HL-60 (cell line): ENCODE measurements around the gene CLDN10.
A peak's percentile ranks its signal among the peaks of the same experiment; 100 is the strongest.

Source experiments
- DNase-seq, 2 experiments: peaks; one replicate each; pipeline ENCODE4 v3.0.0-alpha.2; 2010 to 2020; ENCODE audit warnings: low read depth in 1 of 2, low spot score in 1 of 2
- H3K27ac ChIP-seq: fragments of 250-450 bp; sonication (Bioruptor Pico); replicated peaks from 2 replicates; pipeline ENCODE4 v1.5.1; 2020; ENCODE audit warnings: mild to moderate bottlenecking, moderate library complexity
- H3K27me3 ChIP-seq: fragments of 250-450 bp; sonication (Bioruptor Pico); 2 replicates; pipeline ENCODE4 v1.5.1; 2021; ENCODE audit warnings: mild to moderate bottlenecking, moderate library complexity; ENCODE audit not compliant: insufficient read depth, poor library complexity, severe bottlenecking
- H3K4me3 ChIP-seq: replicated peaks from 2 replicates; pipeline ENCODE4 v1.5.1; 2011; ENCODE audit warnings: mild to moderate bottlenecking, control low read depth, low read length; ENCODE audit not compliant: insufficient read depth
- GABPA ChIP-seq: IDR thresholded peaks from 2 replicates; pipeline ENCODE4 v1.6.1; 2012; ENCODE audit warnings: low read depth
- POLR2AphosphoS5 ChIP-seq: IDR thresholded peaks from 2 replicates; pipeline ENCODE4 v1.6.1; 2012; ENCODE audit warnings: low read depth
- SPI1 ChIP-seq: IDR thresholded peaks from 2 replicates; pipeline ENCODE4 v1.6.1; 2012; ENCODE audit warnings: low read depth, mild to moderate bottlenecking, borderline replicate concordance
- TF ChIP-seq, protein P1 (sequence below): IDR thresholded peaks from one replicate; pipeline ENCODE4 v1.5.1; 2011; ENCODE audit warnings: low read length, control low read depth, inconsistent platforms; ENCODE audit not compliant: insufficient read depth
- TF ChIP-seq, protein P2 (sequence below): IDR thresholded peaks from 2 replicates; pipeline ENCODE4 v1.6.1; 2012; ENCODE audit warnings: low read depth; ENCODE audit not compliant: insufficient replicate concordance

The CLDN10 gene

DNA sequence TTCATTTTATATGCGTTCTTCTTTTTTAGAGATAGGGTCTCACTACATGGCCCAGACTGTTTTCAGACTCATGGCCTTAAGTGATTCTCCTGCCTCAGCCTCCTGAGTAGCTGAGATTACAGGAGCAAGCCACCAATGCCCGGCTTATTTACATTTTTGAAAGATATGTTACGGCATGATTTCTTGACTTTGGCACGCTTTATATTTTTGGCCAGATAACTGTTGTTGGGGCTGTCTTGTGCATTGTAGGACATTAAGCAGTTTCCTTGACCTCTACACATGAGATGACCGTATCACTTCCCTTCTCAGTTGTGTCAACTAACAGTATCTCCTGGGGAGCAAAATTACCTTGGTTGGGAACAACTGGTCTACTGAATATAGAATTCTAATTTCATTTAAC lies 28.9 kb upstream of the CLDN10 start:
- TF ChIP-seq, protein P1, sequence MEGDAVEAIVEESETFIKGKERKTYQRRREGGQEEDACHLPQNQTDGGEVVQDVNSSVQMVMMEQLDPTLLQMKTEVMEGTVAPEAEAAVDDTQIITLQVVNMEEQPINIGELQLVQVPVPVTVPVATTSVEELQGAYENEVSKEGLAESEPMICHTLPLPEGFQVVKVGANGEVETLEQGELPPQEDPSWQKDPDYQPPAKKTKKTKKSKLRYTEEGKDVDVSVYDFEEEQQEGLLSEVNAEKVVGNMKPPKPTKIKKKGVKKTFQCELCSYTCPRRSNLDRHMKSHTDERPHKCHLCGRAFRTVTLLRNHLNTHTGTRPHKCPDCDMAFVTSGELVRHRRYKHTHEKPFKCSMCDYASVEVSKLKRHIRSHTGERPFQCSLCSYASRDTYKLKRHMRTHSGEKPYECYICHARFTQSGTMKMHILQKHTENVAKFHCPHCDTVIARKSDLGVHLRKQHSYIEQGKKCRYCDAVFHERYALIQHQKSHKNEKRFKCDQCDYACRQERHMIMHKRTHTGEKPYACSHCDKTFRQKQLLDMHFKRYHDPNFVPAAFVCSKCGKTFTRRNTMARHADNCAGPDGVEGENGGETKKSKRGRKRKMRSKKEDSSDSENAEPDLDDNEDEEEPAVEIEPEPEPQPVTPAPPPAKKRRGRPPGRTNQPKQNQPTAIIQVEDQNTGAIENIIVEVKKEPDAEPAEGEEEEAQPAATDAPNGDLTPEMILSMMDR, result no peak
- TF ChIP-seq, protein P2, sequence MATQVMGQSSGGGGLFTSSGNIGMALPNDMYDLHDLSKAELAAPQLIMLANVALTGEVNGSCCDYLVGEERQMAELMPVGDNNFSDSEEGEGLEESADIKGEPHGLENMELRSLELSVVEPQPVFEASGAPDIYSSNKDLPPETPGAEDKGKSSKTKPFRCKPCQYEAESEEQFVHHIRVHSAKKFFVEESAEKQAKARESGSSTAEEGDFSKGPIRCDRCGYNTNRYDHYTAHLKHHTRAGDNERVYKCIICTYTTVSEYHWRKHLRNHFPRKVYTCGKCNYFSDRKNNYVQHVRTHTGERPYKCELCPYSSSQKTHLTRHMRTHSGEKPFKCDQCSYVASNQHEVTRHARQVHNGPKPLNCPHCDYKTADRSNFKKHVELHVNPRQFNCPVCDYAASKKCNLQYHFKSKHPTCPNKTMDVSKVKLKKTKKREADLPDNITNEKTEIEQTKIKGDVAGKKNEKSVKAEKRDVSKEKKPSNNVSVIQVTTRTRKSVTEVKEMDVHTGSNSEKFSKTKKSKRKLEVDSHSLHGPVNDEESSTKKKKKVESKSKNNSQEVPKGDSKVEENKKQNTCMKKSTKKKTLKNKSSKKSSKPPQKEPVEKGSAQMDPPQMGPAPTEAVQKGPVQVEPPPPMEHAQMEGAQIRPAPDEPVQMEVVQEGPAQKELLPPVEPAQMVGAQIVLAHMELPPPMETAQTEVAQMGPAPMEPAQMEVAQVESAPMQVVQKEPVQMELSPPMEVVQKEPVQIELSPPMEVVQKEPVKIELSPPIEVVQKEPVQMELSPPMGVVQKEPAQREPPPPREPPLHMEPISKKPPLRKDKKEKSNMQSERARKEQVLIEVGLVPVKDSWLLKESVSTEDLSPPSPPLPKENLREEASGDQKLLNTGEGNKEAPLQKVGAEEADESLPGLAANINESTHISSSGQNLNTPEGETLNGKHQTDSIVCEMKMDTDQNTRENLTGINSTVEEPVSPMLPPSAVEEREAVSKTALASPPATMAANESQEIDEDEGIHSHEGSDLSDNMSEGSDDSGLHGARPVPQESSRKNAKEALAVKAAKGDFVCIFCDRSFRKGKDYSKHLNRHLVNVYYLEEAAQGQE, result no peak
- TF ChIP-seq POLR2AphosphoS5, result no peak
- no peak for TF ChIP-seq SPI1
- TF ChIP-seq GABPA, result no peak
- H3K4me3 ChIP-seq, result no peak overlapping the region
- no peak for DNase-seq
- no peaks in the 10 kb centered on the region for H3K27me3 ChIP-seq
- no peak overlapping the region for H3K27ac ChIP-seq

DNA sequence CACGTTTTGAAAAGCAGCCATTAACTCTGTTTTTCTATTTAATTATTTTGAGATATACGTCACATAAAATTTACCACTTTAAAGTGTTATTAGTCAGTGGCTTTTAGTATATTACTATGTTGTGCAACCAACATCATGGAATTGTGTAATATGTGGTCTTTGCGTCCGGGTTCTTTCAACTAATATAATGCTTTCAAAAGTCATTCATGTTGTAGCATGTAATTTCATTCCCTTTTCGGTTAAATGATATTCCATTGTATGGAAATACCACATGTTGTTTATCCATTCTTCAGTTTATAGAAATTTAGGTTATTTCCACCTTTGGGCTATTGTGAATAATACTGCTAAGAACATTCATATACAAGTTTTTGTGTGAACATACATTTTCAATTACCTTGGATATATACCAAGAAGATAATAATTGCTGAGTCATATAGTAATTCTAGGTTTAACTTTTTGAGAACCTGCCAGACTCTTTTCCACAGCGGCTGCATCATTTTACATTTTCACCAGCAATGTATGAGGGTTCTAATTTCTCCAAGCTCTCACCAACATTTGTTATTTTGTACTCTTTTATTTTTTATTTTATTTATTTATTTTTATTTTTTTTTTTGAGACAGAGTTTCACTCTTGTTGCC lies 28.1 kb upstream of the CLDN10 start:
- peak; percentile 46 to 63 for DNase-seq
- peak overlapping the region; percentile 0; the same call in 1 of the 2 replicates for H3K27ac ChIP-seq
- TF ChIP-seq SPI1, result no peak
- TF ChIP-seq, protein P2, result no peak
- TF ChIP-seq GABPA, result no peak
- TF ChIP-seq POLR2AphosphoS5, result no peak
- TF ChIP-seq, protein P1, result no peak
- no peaks in the 10 kb centered on the region for H3K27me3 ChIP-seq
- no peak overlapping the region for H3K4me3 ChIP-seq

DNA sequence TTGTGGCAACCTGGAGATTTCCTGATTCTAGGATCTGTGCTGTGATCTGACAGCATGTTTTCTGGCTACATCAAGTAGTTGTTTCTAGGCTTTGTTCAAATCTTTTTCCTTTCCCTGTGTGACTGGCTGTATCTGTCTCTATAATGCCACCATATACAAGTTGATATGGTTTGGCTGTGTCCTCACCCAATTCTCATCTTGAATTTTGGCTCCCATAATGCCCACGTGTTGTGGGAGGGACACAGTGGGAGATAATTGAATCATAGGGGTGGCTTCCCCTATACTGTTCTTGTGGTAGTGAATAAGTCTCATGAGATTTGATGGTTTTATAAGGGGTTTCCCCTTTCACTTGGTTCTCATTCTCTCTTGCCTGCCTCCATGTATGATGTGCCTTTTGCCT lies 24.6 kb upstream of the CLDN10 start:
- Histone ChIP-seq H3K4me3 (no peak overlapping the region), H3K27me3 (no peaks in the 10 kb centered on the region), H3K27ac (no peak overlapping the region)
- TF ChIP-seq GABPA (no peak), POLR2AphosphoS5 (no peak), SPI1 (no peak)
- TF ChIP-seq, protein P2, result no peak
- TF ChIP-seq, protein P1, result no peak
- DNase-seq, result no peak
